ENCODE results near the gene TACR2. TPM values are rescaled to one million over a fixed set of nuclear protein-coding genes. Genes with fewer than 3 reads are reported as not detected.

The TACR2 gene
- total and polyA plus RNA-seq, 7 donors, result 6.0 to 184 (median 162) TPM; not detected in 1

DNA sequence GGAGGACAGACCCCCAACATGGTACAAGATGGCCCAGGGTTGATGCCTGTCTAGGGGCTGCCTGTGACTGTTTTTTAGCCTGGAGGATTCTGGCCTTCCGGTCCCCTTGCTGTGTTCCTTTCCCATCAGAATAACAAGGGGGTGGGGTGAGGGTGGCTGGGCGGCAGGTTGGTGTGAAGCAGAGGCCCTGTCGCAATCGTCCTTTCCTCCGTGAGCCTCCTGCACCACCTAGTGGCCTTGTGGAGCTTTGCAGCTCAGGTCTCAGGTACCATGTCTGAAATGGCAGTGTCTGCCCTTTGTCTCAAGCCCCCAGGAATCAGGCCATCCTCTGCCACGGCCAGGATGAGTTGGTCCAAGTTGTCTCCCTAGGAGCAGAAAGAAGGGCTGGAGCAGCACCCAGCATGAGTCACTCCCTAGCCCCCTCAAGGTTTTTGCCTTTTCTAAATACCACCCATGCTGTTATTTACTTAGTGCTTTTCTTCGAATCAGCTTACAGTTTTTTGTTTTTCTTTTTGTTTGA, 24.2 kb downstream of the TACR2 start:
- H3K27ac ChIP-seq, result peak overlapping the region; percentile 6 to 44 (median 20)
- WGBS, 2 donors, result 12 to 13% methylated on average over 7 of the region's 7 CpGs
- no peak overlapping the region for H3K4me3 ChIP-seq
- peak; percentile 95 for DNase-seq
- intact Hi-C loops (cut with DNase I), result loop anchor here (1.0 to 5.0 kb wide), 2 partner anchors 75 to 155 kb away; no protein-coding TSS in a partner anchor
- TF ChIP-seq POLR2A (IDR thresholded peaks at IDR 0.05) (no peak), POLR2AphosphoS5 (IDR thresholded peaks at IDR 0.05) (peak in 2 of 4 donors; percentile 20 to 42), EP300 (IDR thresholded peaks at IDR 0.05) (no peak)
- TF ChIP-seq, protein P1, sequence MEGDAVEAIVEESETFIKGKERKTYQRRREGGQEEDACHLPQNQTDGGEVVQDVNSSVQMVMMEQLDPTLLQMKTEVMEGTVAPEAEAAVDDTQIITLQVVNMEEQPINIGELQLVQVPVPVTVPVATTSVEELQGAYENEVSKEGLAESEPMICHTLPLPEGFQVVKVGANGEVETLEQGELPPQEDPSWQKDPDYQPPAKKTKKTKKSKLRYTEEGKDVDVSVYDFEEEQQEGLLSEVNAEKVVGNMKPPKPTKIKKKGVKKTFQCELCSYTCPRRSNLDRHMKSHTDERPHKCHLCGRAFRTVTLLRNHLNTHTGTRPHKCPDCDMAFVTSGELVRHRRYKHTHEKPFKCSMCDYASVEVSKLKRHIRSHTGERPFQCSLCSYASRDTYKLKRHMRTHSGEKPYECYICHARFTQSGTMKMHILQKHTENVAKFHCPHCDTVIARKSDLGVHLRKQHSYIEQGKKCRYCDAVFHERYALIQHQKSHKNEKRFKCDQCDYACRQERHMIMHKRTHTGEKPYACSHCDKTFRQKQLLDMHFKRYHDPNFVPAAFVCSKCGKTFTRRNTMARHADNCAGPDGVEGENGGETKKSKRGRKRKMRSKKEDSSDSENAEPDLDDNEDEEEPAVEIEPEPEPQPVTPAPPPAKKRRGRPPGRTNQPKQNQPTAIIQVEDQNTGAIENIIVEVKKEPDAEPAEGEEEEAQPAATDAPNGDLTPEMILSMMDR (IDR thresholded peaks at IDR 0.05), result peak; percentile 93 to 99 (median 98)
- peaks cover 0 to 12% (median 7%) of the 10 kb centered on the region in 4 donors for H3K4me1 ChIP-seq
- no peaks in the 10 kb centered on the region for H3K9me3 ChIP-seq
- H3K36me3 ChIP-seq, result peaks cover 16 to 73% (median 40%) of the 10 kb centered on the region in 4 donors
- no peaks in the 10 kb centered on the region for H3K27me3 ChIP-seq

DNA sequence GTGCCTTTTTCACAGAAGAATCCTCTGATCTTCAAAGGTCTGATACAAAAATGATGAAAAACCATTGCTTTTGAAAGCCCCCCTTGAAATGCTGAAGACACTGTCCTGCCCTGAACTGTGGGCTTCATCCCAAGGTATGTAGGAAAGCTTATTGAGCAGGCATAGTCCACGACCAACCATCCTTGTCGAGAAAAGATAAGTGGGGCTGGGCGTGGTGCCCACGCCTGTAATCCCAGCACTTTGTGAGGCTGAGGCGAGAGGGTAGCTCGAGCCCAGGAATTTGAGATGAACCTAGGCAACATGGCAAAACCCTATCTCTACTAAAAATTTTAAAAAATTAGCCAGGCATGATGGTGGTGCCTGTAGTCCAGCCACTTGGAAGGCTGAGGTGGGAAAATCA, 25.6 kb downstream of the TACR2 start:
- no peak overlapping the region for H3K27ac ChIP-seq
- no peaks in the 10 kb centered on the region for H3K9me3 ChIP-seq
- intact Hi-C loops (cut with DNase I), result loop anchor here (5.0 kb wide), 1 partner anchor 74 kb away; no protein-coding TSS in a partner anchor
- peaks cover 16 to 73% (median 42%) of the 10 kb centered on the region in 4 donors for H3K36me3 ChIP-seq
- no peak overlapping the region for H3K4me3 ChIP-seq
- 60 to 82% methylated on average over 6 of the region's 6 CpGs for WGBS, 2 donors
- peaks cover 0 to 12% (median 7%) of the 10 kb centered on the region in 4 donors for H3K4me1 ChIP-seq
- no peak for DNase-seq
- no peaks in the 10 kb centered on the region for H3K27me3 ChIP-seq
- TF ChIP-seq EP300 (IDR thresholded peaks at IDR 0.05) (no peak), POLR2AphosphoS5 (IDR thresholded peaks at IDR 0.05) (no peak), POLR2A (IDR thresholded peaks at IDR 0.05) (no peak)
- TF ChIP-seq, protein P1 (IDR thresholded peaks at IDR 0.05), result no peak

DNA sequence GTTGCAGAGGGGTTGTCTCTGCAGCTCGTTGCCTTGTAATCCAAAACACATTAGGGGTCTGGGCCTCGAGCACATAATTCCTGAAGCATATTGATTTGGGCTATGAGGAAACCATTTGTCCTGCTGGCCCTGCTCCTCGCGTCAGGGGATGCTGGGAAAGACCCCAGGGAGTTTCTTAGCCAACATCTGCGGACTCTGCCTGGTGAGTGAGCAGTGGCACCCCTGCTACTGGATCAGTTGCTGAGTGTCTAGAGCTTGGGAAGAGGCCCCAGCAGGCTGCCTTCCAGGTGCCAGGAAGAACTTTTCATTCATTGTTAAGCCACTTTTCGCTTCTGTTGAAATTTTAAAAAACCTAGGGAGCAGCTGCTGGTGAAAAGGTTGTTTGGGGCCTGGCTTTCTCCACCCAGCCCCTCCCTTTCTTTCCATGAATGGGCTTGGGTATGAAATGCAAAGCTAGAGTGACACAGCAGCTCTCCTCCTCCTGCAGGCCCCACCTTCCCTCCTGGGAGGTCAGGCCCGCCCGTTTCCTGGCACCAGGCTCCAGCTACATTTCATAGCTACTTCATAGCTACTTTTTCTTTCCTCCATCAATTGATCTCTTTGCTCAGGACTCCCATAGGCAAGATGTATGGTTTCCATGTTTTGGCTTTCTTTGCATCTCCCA, 26.8 kb downstream of the TACR2 start:
- intact Hi-C loops (cut with DNase I), result loop anchor here (5.0 kb wide), 1 partner anchor 73 kb away; no protein-coding TSS in a partner anchor
- H3K9me3 ChIP-seq, result no peaks in the 10 kb centered on the region
- TF ChIP-seq EP300 (IDR thresholded peaks at IDR 0.05) (no peak), POLR2A (IDR thresholded peaks at IDR 0.05) (no peak), POLR2AphosphoS5 (IDR thresholded peaks at IDR 0.05) (no peak)
- TF ChIP-seq, protein P1 (IDR thresholded peaks at IDR 0.05), result no peak
- H3K36me3 ChIP-seq, result peaks cover 24 to 75% (median 44%) of the 10 kb centered on the region in 4 donors
- H3K27ac ChIP-seq, result peak overlapping the region in 1 of 4 donors; percentile 22
- no peaks in the 10 kb centered on the region for H3K27me3 ChIP-seq
- DNase-seq, result no peak
- 69 to 72% methylated on average over 8 of the region's 8 CpGs for WGBS, 2 donors
- no peak overlapping the region for H3K4me3 ChIP-seq
- peaks cover 0 to 12% (median 7%) of the 10 kb centered on the region in 4 donors for H3K4me1 ChIP-seq

DNA sequence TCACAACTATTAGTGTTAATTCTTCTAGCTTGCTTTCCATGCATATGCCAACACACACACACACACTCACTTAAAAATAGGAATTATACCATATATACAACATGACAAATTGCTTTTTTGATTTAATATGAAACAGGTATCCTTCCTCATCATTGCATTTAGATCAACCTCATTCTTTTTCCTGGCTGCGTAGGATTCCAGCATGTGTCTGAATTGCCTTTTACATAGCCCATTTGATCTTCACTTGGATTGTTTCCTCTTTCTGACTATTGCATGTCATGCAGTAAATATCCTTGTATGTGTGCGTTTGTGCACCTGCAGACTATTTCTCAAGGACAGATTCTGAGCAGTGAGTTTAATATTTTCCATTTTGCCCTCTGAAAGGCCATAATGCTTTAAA, 28.2 kb downstream of the TACR2 start:
- no peaks in the 10 kb centered on the region for H3K27me3 ChIP-seq
- TF ChIP-seq, protein P1 (IDR thresholded peaks at IDR 0.05), result no peak
- no peak for TF ChIP-seq EP300 (IDR thresholded peaks at IDR 0.05)
- TF ChIP-seq POLR2AphosphoS5 (IDR thresholded peaks at IDR 0.05), result no peak
- DNase-seq, result no peak
- WGBS, 2 donors, result 97 to 98% methylated on average over 2 of the region's 2 CpGs
- intact Hi-C loops (cut with DNase I), result no loop called here
- H3K9me3 ChIP-seq, result no peaks in the 10 kb centered on the region
- H3K36me3 ChIP-seq, result peaks cover 26 to 75% (median 51%) of the 10 kb centered on the region in 4 donors
- H3K27ac ChIP-seq, result no peak overlapping the region
- H3K4me3 ChIP-seq, result no peak overlapping the region
- H3K4me1 ChIP-seq, result peaks cover 0 to 12% (median 7%) of the 10 kb centered on the region in 4 donors

Measured in sigmoid colon (tissue), 7 donors.